HepG2 (cell line): Measurements from ENCODE around the gene RICTOR. TPM values are rescaled to one million over a fixed set of nuclear protein-coding genes. Genes with fewer than 3 reads are reported as not detected.

Experiments used
- ATAC-seq: fragments of 200-7000 bp; cut with Tn5 transposase; 3 replicates; pipeline ENCODE4 v1.9.1; 2020; ENCODE audit warnings: mild to moderate bottlenecking, moderate library complexity
- BruUV-seq: library from RNA; stranded (reverse); fragments of 400-500 nt; replicated peaks from 2 replicates; lab custom pipeline; 2021; lab: Mats Ljungman, UMichigan
- CTCF ChIA-PET: fragments of 300-600 bp; formaldehyde crosslinking; extraction: SDS; loops from one replicate; lab custom pipeline; 2021; ENCODE audit warnings: low total read pairs, inconsistent platforms, low intra/inter-chr PET ratio; lab: Yijun Ruan, JAX
- POLR2A ChIA-PET: fragments of 350-600 bp; sonication (Branson Sonifier 250); formaldehyde crosslinking; loops from one replicate; lab custom pipeline; 2020; ENCODE audit warnings: antibody characterized with exemption, inconsistent platforms; lab: Yijun Ruan, JAX
- DNase-seq: peaks from one replicate; pipeline ENCODE4 v3.0.0-alpha.2; 2015; ENCODE audit warnings: low spot score
- FAIRE-seq: peaks from 3 replicates; lab custom pipeline; 2011; peaks lifted over from hg19 to GRCh38; lab: Jason Lieb, UNC
- H2AFZ ChIP-seq: one replicate; pipeline ENCODE4 v1.6.1; 2011; ENCODE audit warnings: low read length, inconsistent platforms
- H3K27ac ChIP-seq: fragments of 300-600 bp; 3 replicates; pipeline ENCODE4 v1.8.0; 2011; ENCODE audit warnings: mixed run types, mild to moderate bottlenecking, mixed read lengths, low read length, inconsistent platforms; ENCODE audit not compliant: insufficient read depth; ENCODE audit errors: extremely low read length
- H3K27me3 ChIP-seq, 2 experiments: fragments of 200-600 bp in 1 of 2; 2 replicates in 1 of 2; 3 replicates in 1 of 2; pipeline versions ENCODE4 v1.6.0 to v1.8.0; 2011; ENCODE audit warnings: low read length in 2 of 2, mild to moderate bottlenecking in 2 of 2, moderate library complexity in 2 of 2, inconsistent platforms in 1 of 2; ENCODE audit not compliant: insufficient read depth in 2 of 2, control insufficient read depth in 1 of 2
- H3K36me3 ChIP-seq, 2 experiments: fragments of 200-600 bp in 1 of 2; replicated peaks in 1 of 2; 2 replicates in 1 of 2; 3 replicates in 1 of 2; pipeline versions ENCODE4 v1.5.1 to v1.8.0; 2011; ENCODE audit warnings: low read length in 2 of 2, inconsistent platforms in 1 of 2; ENCODE audit not compliant: insufficient read depth in 2 of 2, control insufficient read depth in 1 of 2
- H3K4me1 ChIP-seq: 2 replicates; pipeline ENCODE4 v1.5.1; 2012; ENCODE audit warnings: low read length, inconsistent platforms; ENCODE audit not compliant: insufficient read depth
- H3K4me2 ChIP-seq: 2 replicates; pipeline ENCODE4 v1.6.0; 2011; ENCODE audit warnings: low read depth, low read length, inconsistent platforms
- H3K4me3 ChIP-seq, 3 experiments: fragments of 200-600 bp in 1 of 3; sonication (generic), shearing (Covaris generic) in 1 of 3; replicated peaks in 1 of 3; 2 replicates each; pipeline ENCODE4 v1.5.1; 2011 to 2016; ENCODE audit warnings: low read length in 3 of 3, inconsistent platforms in 2 of 3, low read depth in 2 of 3, mild to moderate bottlenecking in 2 of 3, control low read depth in 1 of 3, mixed read lengths in 1 of 3; ENCODE audit not compliant: insufficient read depth in 1 of 3
- H3K79me2 ChIP-seq: one replicate; pipeline ENCODE4 v1.6.1; 2011; ENCODE audit warnings: low read length, inconsistent platforms; ENCODE audit not compliant: insufficient read depth
- H3K9ac ChIP-seq: 2 replicates; pipeline ENCODE4 v1.6.0; 2011; ENCODE audit warnings: mild to moderate bottlenecking, low read depth, low read length, inconsistent platforms; ENCODE audit not compliant: insufficient read depth
- H3K9me3 ChIP-seq: 2 replicates; pipeline ENCODE4 v1.5.1; 2012; ENCODE audit warnings: mild to moderate bottlenecking, low read length
- H4K20me1 ChIP-seq: 2 replicates; pipeline ENCODE4 v1.6.0; 2011; ENCODE audit warnings: inconsistent platforms, mild to moderate bottlenecking, low read length, moderate library complexity; ENCODE audit not compliant: insufficient read depth
- FOXO1 ChIP-seq: sonication (generic); formaldehyde crosslinking; IDR thresholded peaks from 2 replicates; pipeline ENCODE4 v1.4.0; 2020; ENCODE audit warnings: missing genetic modification reagents
- HOXA9 ChIP-seq: sonication (generic); formaldehyde crosslinking; IDR thresholded peaks from 2 replicates; pipeline ENCODE4 v1.8.1; 2022; ENCODE audit warnings: missing genetic modification reagents, mild to moderate bottlenecking, moderate library complexity, borderline replicate concordance
- POLR2AphosphoS5 ChIP-seq: IDR thresholded peaks from 2 replicates; pipeline ENCODE4 v1.6.1; 2012; ENCODE audit warnings: low read depth, low read length
- ZNF121 ChIP-seq: sonication (generic); formaldehyde crosslinking; IDR thresholded peaks from 2 replicates; pipeline ENCODE4 v1.5.0; 2020; ENCODE audit warnings: mild to moderate bottlenecking, missing genetic modification reagents
- ZNF550 ChIP-seq: sonication (generic); formaldehyde crosslinking; IDR thresholded peaks from 2 replicates; pipeline ENCODE4 v1.4.0; 2020; ENCODE audit warnings: mild to moderate bottlenecking, missing genetic modification reagents, borderline replicate concordance
- ZNF841 ChIP-seq: sonication (generic); formaldehyde crosslinking; IDR thresholded peaks from 2 replicates; pipeline ENCODE4 v1.8.1; 2023; ENCODE audit warnings: missing genetic modification reagents, borderline replicate concordance
- ZNF878 ChIP-seq: sonication (generic); formaldehyde crosslinking; IDR thresholded peaks from 2 replicates; pipeline ENCODE4 v1.8.1; 2023; ENCODE audit warnings: mild to moderate bottlenecking, missing genetic modification reagents, moderate library complexity
- ZNF879 ChIP-seq: sonication (generic); formaldehyde crosslinking; IDR thresholded peaks from 2 replicates; pipeline ENCODE4 v1.8.1; 2023; ENCODE audit warnings: missing genetic modification reagents
- ZSCAN22 ChIP-seq: sonication (generic); formaldehyde crosslinking; IDR thresholded peaks from 2 replicates; pipeline ENCODE4 v1.4.0; 2020; ENCODE audit warnings: mild to moderate bottlenecking, missing genetic modification reagents
- WGBS: methylation state at CpG from one replicate; pipeline ENCODE4 v1.1.6; 2017; ENCODE audit warnings: low lambda C conversion rate; 5-methylcytosine and 5-hydroxymethylcytosine counted together
- in situ Hi-C: cut with HindIII; loops from 2 replicates; pipeline ENCODE4 v1.10.0; 2017; ENCODE audit warnings: low pct_unique_long_range_greater_than_20kb; ENCODE audit not compliant: extremely low pct_ligation_motif_present
- intact Hi-C: fragments of 100-400 bp; cut with micrococcal nuclease; formaldehyde crosslinking; loops from one replicate; pipeline ENCODE4 v1.10.0; 2022; ENCODE audit not compliant: unreplicated experiment
- polyA plus RNA-seq, 8 experiments: library from polyadenylated mRNA; depleted of rRNA in 3 of 8; stranded (reverse) in 7 of 8; unstranded in 1 of 8; fragments of >200 nt; fragmentation: Illumina TruSeq in 4 of 8; extraction: Trizol in 4 of 8; gene quantifications; 2 replicates each; pipeline versions ENCODE4 v1.2.1 to v1.2.3, GENCODE V29; 2011 to 2016; ENCODE audit warnings: low read depth in 4 of 8, missing spikeins in 1 of 8, mixed read lengths in 1 of 8; ENCODE audit not compliant: insufficient read depth in 1 of 8
- total RNA-seq, 5 experiments: library from RNA; depleted of rRNA; stranded (reverse); fragments of >200 nt; fragmentation: Illumina TruSeq; extraction: Trizol; gene quantifications; 2 replicates each; pipeline ENCODE4 v1.2.3, GENCODE V29; 2016; ENCODE audit warnings: low read depth in 1 of 5
- TF ChIP-seq, protein P1 (sequence below): fragments of 450-650 bp; IDR thresholded peaks from 2 replicates; pipeline ENCODE4 v1.6.1; 2017; ENCODE audit warnings: mild to moderate bottlenecking
- TF ChIP-seq, protein P2 (sequence below): sonication (generic); formaldehyde crosslinking; IDR thresholded peaks from 2 replicates; pipeline ENCODE4 v1.5.1; 2020; ENCODE audit warnings: mild to moderate bottlenecking, moderate library complexity, missing genetic modification reagents
- TF ChIP-seq, protein P3 (sequence below): sonication (generic); formaldehyde crosslinking; IDR thresholded peaks from 2 replicates; pipeline ENCODE4 v1.8.1; 2022; ENCODE audit warnings: low read depth, mild to moderate bottlenecking, missing genetic modification reagents
- TF ChIP-seq, protein P4 (sequence below): sonication (generic); formaldehyde crosslinking; IDR thresholded peaks from 2 replicates; pipeline ENCODE4 v1.4.0; 2020; ENCODE audit warnings: missing genetic modification reagents

RICTOR gene
- total and polyA plus RNA-seq, 2 of the 13 experiments (the other 11 are each of a cell fraction or from before 2014, with no cell fraction given), result 10.7 to 15.4 TPM

- no peak for DNase-seq
- Histone ChIP-seq H3K36me3 (no peaks in the 10 kb centered on the region), H3K4me1 (no peaks in the 10 kb centered on the region), H3K27me3 (no peaks in the 10 kb centered on the region; a peak in 1 of 5 replicates), H3K79me2 (no peaks in the 10 kb centered on the region), H2AFZ (no peak overlapping the region), H3K4me2 (no peak overlapping the region), H3K9ac (no peak overlapping the region), H3K4me3 (no peak overlapping the region), H3K27ac (no peak overlapping the region), H4K20me1 (no peaks in the 10 kb centered on the region), H3K9me3 (no peaks in the 10 kb centered on the region)
- BruUV-seq, result no TSS peak
- ChIA-PET POLR2A (no interaction called here), CTCF (no interaction called here)
- 61% methylated on average over 5 of the region's 5 CpGs for WGBS
- no peak for ATAC-seq
- in situ Hi-C loops (no loop called here), intact Hi-C loops (no loop called here)
- FAIRE-seq, result no peak
- TF ChIP-seq POLR2AphosphoS5, result no peak
- TF ChIP-seq ZNF121 (CRISPR knock-in tag), result no peak
- no peak for TF ChIP-seq ZNF841 (CRISPR knock-in tag)
- TF ChIP-seq, protein P1, sequence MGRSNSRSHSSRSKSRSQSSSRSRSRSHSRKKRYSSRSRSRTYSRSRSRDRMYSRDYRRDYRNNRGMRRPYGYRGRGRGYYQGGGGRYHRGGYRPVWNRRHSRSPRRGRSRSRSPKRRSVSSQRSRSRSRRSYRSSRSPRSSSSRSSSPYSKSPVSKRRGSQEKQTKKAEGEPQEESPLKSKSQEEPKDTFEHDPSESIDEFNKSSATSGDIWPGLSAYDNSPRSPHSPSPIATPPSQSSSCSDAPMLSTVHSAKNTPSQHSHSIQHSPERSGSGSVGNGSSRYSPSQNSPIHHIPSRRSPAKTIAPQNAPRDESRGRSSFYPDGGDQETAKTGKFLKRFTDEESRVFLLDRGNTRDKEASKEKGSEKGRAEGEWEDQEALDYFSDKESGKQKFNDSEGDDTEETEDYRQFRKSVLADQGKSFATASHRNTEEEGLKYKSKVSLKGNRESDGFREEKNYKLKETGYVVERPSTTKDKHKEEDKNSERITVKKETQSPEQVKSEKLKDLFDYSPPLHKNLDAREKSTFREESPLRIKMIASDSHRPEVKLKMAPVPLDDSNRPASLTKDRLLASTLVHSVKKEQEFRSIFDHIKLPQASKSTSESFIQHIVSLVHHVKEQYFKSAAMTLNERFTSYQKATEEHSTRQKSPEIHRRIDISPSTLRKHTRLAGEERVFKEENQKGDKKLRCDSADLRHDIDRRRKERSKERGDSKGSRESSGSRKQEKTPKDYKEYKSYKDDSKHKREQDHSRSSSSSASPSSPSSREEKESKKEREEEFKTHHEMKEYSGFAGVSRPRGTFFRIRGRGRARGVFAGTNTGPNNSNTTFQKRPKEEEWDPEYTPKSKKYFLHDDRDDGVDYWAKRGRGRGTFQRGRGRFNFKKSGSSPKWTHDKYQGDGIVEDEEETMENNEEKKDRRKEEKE, result no peak
- TF ChIP-seq ZNF879 (CRISPR knock-in tag), result no peak
- TF ChIP-seq, protein P2, sequence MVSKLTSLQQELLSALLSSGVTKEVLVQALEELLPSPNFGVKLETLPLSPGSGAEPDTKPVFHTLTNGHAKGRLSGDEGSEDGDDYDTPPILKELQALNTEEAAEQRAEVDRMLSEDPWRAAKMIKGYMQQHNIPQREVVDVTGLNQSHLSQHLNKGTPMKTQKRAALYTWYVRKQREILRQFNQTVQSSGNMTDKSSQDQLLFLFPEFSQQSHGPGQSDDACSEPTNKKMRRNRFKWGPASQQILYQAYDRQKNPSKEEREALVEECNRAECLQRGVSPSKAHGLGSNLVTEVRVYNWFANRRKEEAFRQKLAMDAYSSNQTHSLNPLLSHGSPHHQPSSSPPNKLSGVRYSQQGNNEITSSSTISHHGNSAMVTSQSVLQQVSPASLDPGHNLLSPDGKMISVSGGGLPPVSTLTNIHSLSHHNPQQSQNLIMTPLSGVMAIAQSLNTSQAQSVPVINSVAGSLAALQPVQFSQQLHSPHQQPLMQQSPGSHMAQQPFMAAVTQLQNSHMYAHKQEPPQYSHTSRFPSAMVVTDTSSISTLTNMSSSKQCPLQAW (CRISPR knock-in tag), result no peak
- TF ChIP-seq, protein P3, sequence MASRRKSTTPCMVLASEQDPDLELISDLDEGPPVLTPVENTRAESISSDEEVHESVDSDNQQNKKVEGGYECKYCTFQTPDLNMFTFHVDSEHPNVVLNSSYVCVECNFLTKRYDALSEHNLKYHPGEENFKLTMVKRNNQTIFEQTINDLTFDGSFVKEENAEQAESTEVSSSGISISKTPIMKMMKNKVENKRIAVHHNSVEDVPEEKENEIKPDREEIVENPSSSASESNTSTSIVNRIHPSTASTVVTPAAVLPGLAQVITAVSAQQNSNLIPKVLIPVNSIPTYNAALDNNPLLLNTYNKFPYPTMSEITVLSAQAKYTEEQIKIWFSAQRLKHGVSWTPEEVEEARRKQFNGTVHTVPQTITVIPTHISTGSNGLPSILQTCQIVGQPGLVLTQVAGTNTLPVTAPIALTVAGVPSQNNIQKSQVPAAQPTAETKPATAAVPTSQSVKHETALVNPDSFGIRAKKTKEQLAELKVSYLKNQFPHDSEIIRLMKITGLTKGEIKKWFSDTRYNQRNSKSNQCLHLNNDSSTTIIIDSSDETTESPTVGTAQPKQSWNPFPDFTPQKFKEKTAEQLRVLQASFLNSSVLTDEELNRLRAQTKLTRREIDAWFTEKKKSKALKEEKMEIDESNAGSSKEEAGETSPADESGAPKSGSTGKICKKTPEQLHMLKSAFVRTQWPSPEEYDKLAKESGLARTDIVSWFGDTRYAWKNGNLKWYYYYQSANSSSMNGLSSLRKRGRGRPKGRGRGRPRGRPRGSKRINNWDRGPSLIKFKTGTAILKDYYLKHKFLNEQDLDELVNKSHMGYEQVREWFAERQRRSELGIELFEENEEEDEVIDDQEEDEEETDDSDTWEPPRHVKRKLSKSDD (CRISPR knock-in tag), result no peak
- no peak for TF ChIP-seq ZNF878 (CRISPR knock-in tag)
- no peak for TF ChIP-seq ZSCAN22 (CRISPR knock-in tag)
- no peak for TF ChIP-seq ZNF550 (CRISPR knock-in tag)
- no peak for TF ChIP-seq FOXO1 (CRISPR knock-in tag)
- TF ChIP-seq, protein P4, sequence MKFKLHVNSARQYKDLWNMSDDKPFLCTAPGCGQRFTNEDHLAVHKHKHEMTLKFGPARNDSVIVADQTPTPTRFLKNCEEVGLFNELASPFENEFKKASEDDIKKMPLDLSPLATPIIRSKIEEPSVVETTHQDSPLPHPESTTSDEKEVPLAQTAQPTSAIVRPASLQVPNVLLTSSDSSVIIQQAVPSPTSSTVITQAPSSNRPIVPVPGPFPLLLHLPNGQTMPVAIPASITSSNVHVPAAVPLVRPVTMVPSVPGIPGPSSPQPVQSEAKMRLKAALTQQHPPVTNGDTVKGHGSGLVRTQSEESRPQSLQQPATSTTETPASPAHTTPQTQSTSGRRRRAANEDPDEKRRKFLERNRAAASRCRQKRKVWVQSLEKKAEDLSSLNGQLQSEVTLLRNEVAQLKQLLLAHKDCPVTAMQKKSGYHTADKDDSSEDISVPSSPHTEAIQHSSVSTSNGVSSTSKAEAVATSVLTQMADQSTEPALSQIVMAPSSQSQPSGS, result no peak
- no peak for TF ChIP-seq HOXA9 (CRISPR knock-in tag)
Observed at GRCh38 chr5:39115644-39116343, 41.6 kb upstream of the RICTOR start.
